Caco-2 (cell line): ENCODE data around the gene RAB9A. TPM values are rescaled to one million over a fixed set of nuclear protein-coding genes. Genes with fewer than 3 reads are reported as not detected.

Experiments
- BruUV-seq: library from RNA; stranded (reverse); fragments of 400-500 nt; replicated peaks from 2 replicates; lab custom pipeline; 2021; lab: Mats Ljungman, UMichigan
- CTCF ChIA-PET: fragments of 300-600 bp; sonication (Branson Sonifier 250); formaldehyde crosslinking; loops from one replicate; lab custom pipeline; 2022; ENCODE audit warnings: antibody characterized with exemption; lab: Charles Lee
- POLR2A ChIA-PET: fragments of 300-600 bp; sonication (Branson Sonifier 250); formaldehyde crosslinking; loops from one replicate; lab custom pipeline; 2022; ENCODE audit warnings: antibody characterized with exemption; lab: Charles Lee
- DNase-seq, 2 experiments: peaks; one replicate each; pipeline versions ENCODE4 v3.0.0 to v3.0.0-alpha.2; 2020 to 2022
- H3K27me3 ChIP-seq: replicated peaks from 2 replicates; pipeline ENCODE4 v1.6.0; 2011; ENCODE audit warnings: low read length; ENCODE audit not compliant: control insufficient read depth, insufficient read depth
- H3K36me3 ChIP-seq: 2 replicates; pipeline ENCODE4 v1.5.1; 2011; ENCODE audit warnings: low read length; ENCODE audit not compliant: control insufficient read depth, insufficient read depth
- H3K4me1 ChIP-seq: fragments of 250-450 bp; sonication (Bioruptor Pico); 2 replicates; pipeline ENCODE4 v1.5.1; 2020; ENCODE audit warnings: mild to moderate bottlenecking
- H3K4me3 ChIP-seq: 2 replicates; pipeline ENCODE4 v1.5.1; 2011; ENCODE audit warnings: low read depth, mild to moderate bottlenecking, control low read depth, low read length
- H3K9me3 ChIP-seq: fragments of 250-450 bp; sonication (Bioruptor Pico); 2 replicates; pipeline ENCODE4 v1.5.1; 2020; ENCODE audit warnings: mild to moderate bottlenecking, moderate library complexity
- H3K27ac Mint-ChIP-seq: one replicate; pipeline ENCODE4 v1.8.0; 2022; ENCODE audit warnings: mixed read lengths; ENCODE audit not compliant: unreplicated experiment
- H3K27me3 Mint-ChIP-seq: one replicate; pipeline ENCODE4 v1.8.0; 2022; ENCODE audit warnings: mixed read lengths; ENCODE audit not compliant: insufficient read depth, unreplicated experiment
- H3K36me3 Mint-ChIP-seq: one replicate; pipeline ENCODE4 v1.8.0; 2022; ENCODE audit warnings: mild to moderate bottlenecking, mixed read lengths; ENCODE audit not compliant: insufficient read depth, unreplicated experiment
- H3K4me1 Mint-ChIP-seq: one replicate; pipeline ENCODE4 v1.8.0; 2022; ENCODE audit warnings: low read depth, mixed read lengths; ENCODE audit not compliant: unreplicated experiment
- H3K4me3 Mint-ChIP-seq: one replicate; pipeline ENCODE4 v1.8.0; 2022; ENCODE audit warnings: mild to moderate bottlenecking, moderate library complexity, mixed read lengths; ENCODE audit not compliant: unreplicated experiment
- H3K9me3 Mint-ChIP-seq: one replicate; pipeline ENCODE4 v1.8.0; 2022; ENCODE audit warnings: mixed read lengths; ENCODE audit not compliant: unreplicated experiment
- intact Hi-C: fragments of 100-400 bp; cut with micrococcal nuclease; formaldehyde crosslinking; loops from one replicate; pipeline ENCODE4 v1.10.0; 2022; ENCODE audit not compliant: unreplicated experiment
- total RNA-seq: library from RNA; stranded (reverse); gene quantifications from 2 replicates; pipeline ENCODE4 v1.2.3, GENCODE V29; 2022
- TF ChIP-seq, protein P1 (sequence below), 2 experiments: fragments of 200-600 bp in 1 of 2; IDR thresholded peaks; 1 replicate in 1 of 2; 2 replicates in 1 of 2; pipeline versions ENCODE4 v1.5.1 to v1.8.0; 2011 to 2022; ENCODE audit warnings: antibody characterized with exemption in 1 of 2, control low read depth in 1 of 2, inconsistent platforms in 1 of 2, low read depth in 1 of 2, low read length in 1 of 2, mild to moderate bottlenecking in 1 of 2, moderate library complexity in 1 of 2; ENCODE audit not compliant: insufficient read depth in 1 of 2, severe bottlenecking in 1 of 2, unreplicated experiment in 1 of 2

Gene RAB9A
- total RNA-seq, 1 experiment from 2014 or later = 22.9 TPM

DNA sequence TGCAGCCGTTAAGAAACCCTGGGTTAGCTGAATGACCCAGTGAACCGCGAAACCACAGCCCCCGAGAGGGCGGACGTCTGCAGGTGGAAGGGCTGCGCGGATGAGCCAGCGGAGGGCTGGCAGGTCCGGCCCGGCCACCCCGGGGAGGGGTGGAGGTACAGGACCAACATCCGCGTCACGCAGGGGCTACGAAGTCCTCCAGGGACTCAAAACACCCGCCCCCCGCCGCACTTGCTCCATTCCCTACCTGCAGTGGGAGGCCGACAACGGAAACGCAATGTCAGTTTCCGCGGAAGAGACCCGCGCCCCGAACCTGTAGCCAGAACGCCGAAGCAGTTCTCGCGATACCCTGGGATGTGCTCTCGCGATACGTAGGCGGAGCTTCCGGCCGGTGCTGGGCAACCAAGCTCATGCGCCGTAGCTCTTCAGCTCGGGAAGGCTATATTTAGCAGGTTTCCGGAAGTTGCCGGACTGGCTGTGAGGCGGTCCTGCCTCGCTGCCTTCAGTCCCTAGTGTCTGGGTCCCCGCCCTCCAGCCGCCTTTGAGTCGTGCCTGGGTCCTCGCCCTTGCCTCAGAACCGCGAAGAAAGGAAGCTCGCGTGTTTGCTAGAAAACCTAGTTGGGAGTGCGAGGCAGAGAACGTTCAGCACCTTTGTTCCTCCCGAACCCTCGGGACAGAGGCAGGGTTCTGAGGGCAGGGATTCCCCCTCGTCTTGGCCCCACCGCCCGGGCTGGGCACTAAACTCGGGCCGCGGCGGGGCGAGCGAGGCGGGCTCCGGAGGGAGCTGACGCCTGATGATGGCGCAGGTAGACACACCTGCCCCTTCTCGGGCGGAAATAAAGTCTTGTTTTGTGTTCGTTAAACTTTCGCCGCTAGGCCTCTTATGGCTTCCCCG is 45.6 kb downstream of the RAB9A start, which contains the start of the genes OFD1 and TRAPPC2:
TSS of gene OFD1 (plus strand) at position 471 of the 895 bp plus-strand sequence. CDS start at position 795, 324 bp downstream.
TSS of gene TRAPPC2 (minus strand) at position 343 of the 895 bp plus-strand sequence. CDS start 14,657 bp downstream, outside the sequence.
- Histone ChIP-seq H3K27me3 (no peaks in the 10 kb centered on the region), H3K9me3 (no peaks in the 10 kb centered on the region), H3K36me3 (no peaks in the 10 kb centered on the region), H3K4me1 (no peaks in the 10 kb centered on the region), H3K4me3 (peak within 1 kb of the TSS; percentile 62)
- H3K27me3 Mint-ChIP-seq = no peaks in the 10 kb centered on the region
- CTCF ChIA-PET = interaction anchor here (0.8 to 1.4 kb wide), 3 partner anchors 8 to 89 kb away, joined by 3 to 4 read pairs (median 3); no protein-coding TSS in a partner anchor
- H3K9me3 Mint-ChIP-seq = no peaks in the 10 kb centered on the region
- peaks cover 25% of the 10 kb centered on the region for H3K36me3 Mint-ChIP-seq
- H3K4me1 Mint-ChIP-seq = peaks cover 20% of the 10 kb centered on the region
- peak within 1 kb of the TSS; percentile 98 for H3K27ac Mint-ChIP-seq
- H3K4me3 Mint-ChIP-seq = peak within 1 kb of the TSS; percentile 95
- DNase-seq = peak; percentile 92 to 94
- TF ChIP-seq, protein P1, sequence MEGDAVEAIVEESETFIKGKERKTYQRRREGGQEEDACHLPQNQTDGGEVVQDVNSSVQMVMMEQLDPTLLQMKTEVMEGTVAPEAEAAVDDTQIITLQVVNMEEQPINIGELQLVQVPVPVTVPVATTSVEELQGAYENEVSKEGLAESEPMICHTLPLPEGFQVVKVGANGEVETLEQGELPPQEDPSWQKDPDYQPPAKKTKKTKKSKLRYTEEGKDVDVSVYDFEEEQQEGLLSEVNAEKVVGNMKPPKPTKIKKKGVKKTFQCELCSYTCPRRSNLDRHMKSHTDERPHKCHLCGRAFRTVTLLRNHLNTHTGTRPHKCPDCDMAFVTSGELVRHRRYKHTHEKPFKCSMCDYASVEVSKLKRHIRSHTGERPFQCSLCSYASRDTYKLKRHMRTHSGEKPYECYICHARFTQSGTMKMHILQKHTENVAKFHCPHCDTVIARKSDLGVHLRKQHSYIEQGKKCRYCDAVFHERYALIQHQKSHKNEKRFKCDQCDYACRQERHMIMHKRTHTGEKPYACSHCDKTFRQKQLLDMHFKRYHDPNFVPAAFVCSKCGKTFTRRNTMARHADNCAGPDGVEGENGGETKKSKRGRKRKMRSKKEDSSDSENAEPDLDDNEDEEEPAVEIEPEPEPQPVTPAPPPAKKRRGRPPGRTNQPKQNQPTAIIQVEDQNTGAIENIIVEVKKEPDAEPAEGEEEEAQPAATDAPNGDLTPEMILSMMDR (IDR thresholded peaks at IDR 0.05; ENCODE audit: insufficient read depth in 1 of 2, low read depth in 1 of 2, low read length in 1 of 2, severe bottlenecking in 1 of 2, unreplicated experiment in 1 of 2) = no peak
- POLR2A ChIA-PET = interaction anchor here (0.5 to 1.8 kb wide), 17 partner anchors 8 to 1139 kb away, joined by 3 to 43 read pairs (median 5); partner anchors contain the start of genes FANCB, GEMIN8, MOSPD2 and RAB9A
- intact Hi-C loops = loop anchor here (5.0 kb wide), 1 partner anchor 67 kb away; no protein-coding TSS in a partner anchor
- no TSS peak for BruUV-seq

DNA sequence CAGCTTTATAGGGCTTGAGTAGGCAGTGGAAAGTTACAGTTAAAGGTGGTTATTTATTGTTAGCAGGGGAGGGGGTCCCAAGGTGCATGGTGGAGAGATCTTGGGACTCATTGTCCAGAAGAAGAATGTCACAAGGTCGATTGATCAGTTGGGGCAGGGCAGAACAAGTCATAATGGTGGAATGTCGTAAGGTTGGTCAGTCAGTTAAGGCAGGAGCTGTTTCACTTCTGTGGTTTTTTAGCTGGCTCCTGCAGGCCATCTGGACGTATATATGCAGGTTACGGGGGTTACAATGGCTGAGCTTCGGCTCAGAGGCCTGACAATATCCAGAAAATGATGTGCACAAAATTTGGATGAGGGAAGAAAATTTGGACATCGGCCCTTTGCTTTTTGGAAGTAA is 52.8 kb downstream of the RAB9A start:
- Histone ChIP-seq H3K9me3 (no peaks in the 10 kb centered on the region), H3K4me3 (no peak overlapping the region), H3K36me3 (no peaks in the 10 kb centered on the region; the same call in 1 of the 2 replicates), H3K27me3 (no peaks in the 10 kb centered on the region), H3K4me1 (peaks cover 18% of the 10 kb centered on the region; the same call in 1 of the 2 replicates)
- Mint-ChIP-seq H3K9me3 (no peaks in the 10 kb centered on the region), H3K27me3 (no peaks in the 10 kb centered on the region), H3K36me3 (peaks cover 24% of the 10 kb centered on the region), H3K27ac (peak overlapping the region; percentile 9), H3K4me1 (no peaks in the 10 kb centered on the region), H3K4me3 (no peak overlapping the region)
- intact Hi-C loops = no loop called here
- ChIA-PET POLR2A (no interaction called here), CTCF (no interaction called here)
- DNase-seq = no peak
- BruUV-seq = no TSS peak
- TF ChIP-seq, protein P1 (IDR thresholded peaks at IDR 0.05; ENCODE audit: insufficient read depth in 1 of 2, low read depth in 1 of 2, low read length in 1 of 2, severe bottlenecking in 1 of 2, unreplicated experiment in 1 of 2) = no peak
